ENCODE data around the gene EGF. TPM values are rescaled to one million over a fixed set of nuclear protein-coding genes. Genes with fewer than 3 reads are reported as not detected.
"Not testable (repeated sequence)": the region's sequence is repeated elsewhere in the genome, so short reads cannot be mapped to it uniquely, and the experiment has no call there.

Gene EGF
- total RNA-seq, 1 donor from 2014 or later: not detected

DNA sequence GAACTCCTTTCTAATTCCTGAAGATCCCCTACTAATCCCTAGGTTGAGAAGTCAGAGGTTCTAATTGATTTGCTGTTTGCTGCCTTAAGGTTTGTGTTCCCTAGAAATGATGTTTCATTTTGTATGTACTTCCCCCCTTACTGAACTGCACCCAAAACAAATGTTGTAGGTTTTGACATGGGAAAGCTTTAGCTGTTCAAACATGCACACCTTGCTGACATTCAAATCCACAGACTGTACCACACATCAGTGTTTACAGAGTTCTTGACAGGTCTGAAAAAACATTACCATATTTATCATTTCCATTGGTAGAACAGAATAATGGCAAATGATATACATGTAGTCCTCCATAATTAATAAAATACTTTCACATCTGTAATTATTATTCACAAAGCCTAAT is 18.2 kb downstream of the EGF start:
- Mint-ChIP-seq H3K4me1 (no peaks in the 10 kb centered on the region), H3K4me3 (no peak overlapping the region), H3K36me3 (ENCODE audit: low read depth) (no peaks in the 10 kb centered on the region), H3K27me3 (no peaks in the 10 kb centered on the region), H3K27ac (no peak overlapping the region), H3K9me3 (peaks cover 3% of the 10 kb centered on the region)
- no peak for DNase-seq
- intact Hi-C loops (cut with micrococcal nuclease): no loop called here

DNA sequence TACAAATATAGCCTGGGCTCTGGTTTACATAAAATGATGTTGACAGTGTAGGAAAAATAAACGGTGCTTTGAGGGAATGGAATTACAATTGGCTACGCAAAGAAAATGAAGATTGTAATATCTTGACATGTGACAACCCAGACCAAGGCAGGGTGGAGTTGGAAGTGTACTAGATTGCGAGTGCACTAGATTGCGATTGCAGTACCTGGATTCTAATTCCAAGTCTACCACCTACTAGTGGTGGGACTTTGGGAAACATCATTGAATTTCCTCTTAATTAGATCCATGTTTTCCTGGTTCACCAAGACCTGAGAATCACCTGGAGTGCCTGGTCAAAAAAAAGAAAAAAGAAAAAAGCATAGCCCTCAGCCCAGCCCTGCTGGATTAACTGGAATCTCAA is 18.6 kb downstream of the EGF start:
- Mint-ChIP-seq H3K27me3 (no peaks in the 10 kb centered on the region), H3K36me3 (ENCODE audit: low read depth) (no peaks in the 10 kb centered on the region), H3K4me3 (no peak overlapping the region), H3K9me3 (peaks cover 3% of the 10 kb centered on the region), H3K4me1 (no peaks in the 10 kb centered on the region), H3K27ac (no peak overlapping the region)
- intact Hi-C loops (cut with micrococcal nuclease): no loop called here
- DNase-seq: no peak

DNA sequence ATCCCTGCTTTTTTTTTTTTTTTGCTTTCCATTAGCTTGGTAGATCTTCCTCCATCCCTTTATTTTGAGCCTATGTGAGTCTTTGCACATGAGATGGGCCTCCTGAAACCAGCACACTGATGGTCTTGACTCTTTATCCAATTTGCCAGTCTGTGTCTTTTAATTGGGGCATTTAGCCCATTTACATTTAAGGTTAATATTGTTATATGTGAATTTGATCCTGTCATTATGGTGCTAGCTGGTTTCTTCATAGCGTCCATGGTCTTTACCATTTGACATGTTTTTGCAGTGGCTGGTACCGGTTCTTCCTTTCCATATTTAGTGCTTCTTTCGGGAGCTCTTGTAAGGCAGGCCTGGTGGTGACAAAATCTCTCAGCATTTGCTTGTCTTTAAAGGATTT is 24.7 kb downstream of the EGF start:
- not testable (repeated sequence) for H3K27me3 Mint-ChIP-seq, H3K27ac Mint-ChIP-seq, H3K4me1 Mint-ChIP-seq

DNA sequence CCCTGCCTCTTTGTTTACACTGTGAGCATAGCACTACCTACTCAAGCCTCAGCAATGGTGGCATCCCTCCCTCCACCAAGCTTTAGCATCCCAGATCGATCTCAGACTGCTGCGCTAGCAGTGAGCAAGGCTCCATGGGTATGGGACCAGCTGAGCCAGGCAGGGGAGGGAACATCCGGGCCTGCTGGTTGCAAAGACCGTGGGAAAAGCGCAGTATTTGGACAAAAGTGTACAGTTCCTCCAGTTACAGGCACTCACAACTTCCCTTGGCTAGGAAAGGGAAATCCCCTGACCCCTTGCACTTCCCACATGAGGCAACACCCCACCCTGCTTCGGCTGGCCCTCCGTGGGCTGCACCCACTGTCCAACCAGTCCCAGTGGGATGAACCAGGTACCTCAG is 26.5 kb downstream of the EGF start:
- H3K9me3 Mint-ChIP-seq: peaks cover 17% of the 10 kb centered on the region
- intact Hi-C loops (cut with micrococcal nuclease): no loop called here
- H3K4me3 Mint-ChIP-seq: no peak overlapping the region
- no peaks in the 10 kb centered on the region for H3K4me1 Mint-ChIP-seq
- H3K36me3 Mint-ChIP-seq (ENCODE audit: low read depth): no peaks in the 10 kb centered on the region
- no peak for DNase-seq
- H3K27me3 Mint-ChIP-seq: peaks cover 9% of the 10 kb centered on the region
- H3K27ac Mint-ChIP-seq: no peak overlapping the region

More for the DNA sequence above, 24.7 kb downstream of the EGF start:
- peaks cover 17% of the 10 kb centered on the region for H3K9me3 Mint-ChIP-seq
- H3K36me3 Mint-ChIP-seq (ENCODE audit: low read depth); intact Hi-C loops (cut with micrococcal nuclease); DNase-seq; H3K4me3 Mint-ChIP-seq: not testable (repeated sequence)

DNA sequence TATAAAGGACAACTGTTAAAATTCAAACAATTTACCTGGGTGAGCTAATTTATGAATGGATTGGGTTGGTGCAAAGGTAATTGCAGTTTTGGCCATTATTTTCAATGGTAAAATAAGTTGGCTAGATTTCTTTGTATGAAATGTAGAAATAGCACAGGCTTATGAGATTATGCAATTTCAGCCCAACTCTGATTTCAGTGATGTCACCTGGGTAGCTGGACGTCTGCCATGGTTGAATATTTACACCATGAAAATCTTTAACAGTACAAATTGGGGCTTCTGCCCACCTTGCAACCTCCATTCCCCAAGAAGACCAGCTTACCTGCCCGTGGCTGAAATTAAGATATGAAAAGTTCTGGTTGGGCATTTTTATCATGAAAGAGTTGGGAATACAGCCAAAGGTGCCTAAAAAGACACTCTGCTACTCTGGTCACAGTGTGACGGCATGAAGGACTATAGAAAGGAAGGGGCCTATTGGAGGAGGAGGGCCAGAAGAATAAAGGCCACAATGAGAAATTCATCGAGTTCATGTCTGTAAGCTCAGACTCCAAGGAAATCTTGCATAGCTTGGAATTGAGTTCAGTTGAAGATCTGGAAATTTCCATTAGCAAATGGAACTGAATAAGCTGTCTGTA is 29.7 kb downstream of the EGF start:
- intact Hi-C loops (cut with micrococcal nuclease): no loop called here
- no peak for DNase-seq
- Mint-ChIP-seq H3K4me1 (no peaks in the 10 kb centered on the region), H3K9me3 (peaks cover 4% of the 10 kb centered on the region), H3K36me3 (ENCODE audit: low read depth) (no peaks in the 10 kb centered on the region), H3K4me3 (no peak overlapping the region), H3K27ac (no peak overlapping the region), H3K27me3 (peaks cover 5% of the 10 kb centered on the region)

DNA sequence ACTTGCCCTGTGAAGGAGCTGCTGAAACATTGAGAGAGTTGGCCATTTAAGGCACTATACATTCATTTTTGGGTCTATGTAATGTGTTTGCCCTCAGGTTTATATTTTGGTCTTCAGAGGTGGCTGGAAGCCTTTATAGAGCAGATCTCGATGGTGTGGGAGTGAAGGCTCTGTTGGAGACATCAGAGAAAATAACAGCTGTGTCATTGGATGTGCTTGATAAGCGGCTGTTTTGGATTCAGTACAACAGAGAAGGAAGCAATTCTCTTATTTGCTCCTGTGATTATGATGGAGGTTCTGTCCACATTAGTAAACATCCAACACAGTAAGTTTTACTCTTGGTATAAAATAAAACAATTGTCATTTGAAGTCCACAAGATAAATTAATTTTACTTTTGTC is 31.1 kb downstream of the EGF start:
- H3K27me3 Mint-ChIP-seq: peaks cover 5% of the 10 kb centered on the region
- no peak overlapping the region for H3K4me3 Mint-ChIP-seq
- H3K36me3 Mint-ChIP-seq (ENCODE audit: low read depth): no peaks in the 10 kb centered on the region
- H3K27ac Mint-ChIP-seq: no peak overlapping the region
- H3K9me3 Mint-ChIP-seq: no peaks in the 10 kb centered on the region
- no peak for DNase-seq
- H3K4me1 Mint-ChIP-seq: peaks cover 6% of the 10 kb centered on the region
- intact Hi-C loops (cut with micrococcal nuclease): no loop called here

DNA sequence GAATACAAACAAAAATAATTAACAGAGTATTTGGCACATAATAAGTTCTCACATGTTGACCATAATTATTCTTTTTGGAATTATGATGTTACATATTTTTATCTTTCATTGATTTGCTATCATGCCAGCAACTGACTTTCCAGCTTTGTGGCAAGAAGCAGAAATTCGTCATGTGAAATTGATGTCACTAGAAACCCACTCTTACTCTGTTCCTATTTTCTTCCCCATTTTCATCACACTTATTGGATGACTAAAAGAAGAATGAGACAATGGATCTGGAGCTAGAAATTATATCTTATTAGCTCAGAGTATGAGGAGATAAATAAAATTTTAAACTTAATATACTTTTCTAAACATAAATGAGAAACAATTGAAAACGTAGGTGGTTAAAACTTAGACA is 31.9 kb downstream of the EGF start:
- peaks cover 6% of the 10 kb centered on the region for H3K4me1 Mint-ChIP-seq
- intact Hi-C loops (cut with micrococcal nuclease): no loop called here
- H3K36me3 Mint-ChIP-seq (ENCODE audit: low read depth): no peaks in the 10 kb centered on the region
- no peak overlapping the region for H3K27ac Mint-ChIP-seq
- peaks cover 5% of the 10 kb centered on the region for H3K27me3 Mint-ChIP-seq
- no peak for DNase-seq
- H3K4me3 Mint-ChIP-seq: no peak overlapping the region
- H3K9me3 Mint-ChIP-seq: no peaks in the 10 kb centered on the region

DNA sequence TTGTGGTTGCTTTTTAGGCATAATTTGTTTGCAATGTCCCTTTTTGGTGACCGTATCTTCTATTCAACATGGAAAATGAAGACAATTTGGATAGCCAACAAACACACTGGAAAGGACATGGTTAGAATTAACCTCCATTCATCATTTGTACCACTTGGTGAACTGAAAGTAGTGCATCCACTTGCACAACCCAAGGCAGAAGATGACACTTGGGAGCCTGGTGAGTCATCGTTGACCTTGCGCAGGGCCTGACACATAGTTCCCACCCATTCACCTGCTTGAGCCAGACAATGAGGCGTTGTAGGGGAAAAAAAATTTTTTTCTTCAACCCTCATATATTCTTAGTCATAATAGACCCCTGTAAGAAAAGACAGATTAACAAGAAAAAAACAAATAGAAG is 32.4 kb downstream of the EGF start:
- no peaks in the 10 kb centered on the region for H3K36me3 Mint-ChIP-seq (ENCODE audit: low read depth)
- peaks cover 5% of the 10 kb centered on the region for H3K27me3 Mint-ChIP-seq
- intact Hi-C loops (cut with micrococcal nuclease): no loop called here
- no peak overlapping the region for H3K4me3 Mint-ChIP-seq
- no peak for DNase-seq
- no peak overlapping the region for H3K27ac Mint-ChIP-seq
- H3K4me1 Mint-ChIP-seq: peaks cover 6% of the 10 kb centered on the region
- no peaks in the 10 kb centered on the region for H3K9me3 Mint-ChIP-seq

DNA sequence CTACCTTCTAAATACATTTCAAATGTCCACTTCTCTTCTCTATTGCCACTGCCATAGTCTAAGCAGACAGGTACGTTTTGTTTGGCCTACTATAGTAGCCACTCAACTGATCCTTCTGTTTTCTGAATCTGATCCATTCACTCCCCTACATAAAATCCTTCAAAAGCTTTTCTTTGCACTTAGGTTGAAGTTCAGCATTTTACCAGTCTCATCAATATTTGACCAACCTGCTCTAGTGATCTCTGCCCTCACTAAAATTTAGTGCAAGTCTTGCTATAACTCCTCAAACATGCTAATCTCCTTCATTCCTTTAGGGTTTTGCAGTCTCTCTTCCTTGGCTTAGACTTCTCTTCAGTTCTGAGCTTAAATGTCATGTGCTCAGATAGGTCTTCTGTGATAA is 33.4 kb downstream of the EGF start:
- Mint-ChIP-seq H3K9me3 (no peaks in the 10 kb centered on the region), H3K27ac (no peak overlapping the region), H3K4me3 (no peak overlapping the region), H3K4me1 (peaks cover 6% of the 10 kb centered on the region), H3K36me3 (ENCODE audit: low read depth) (no peaks in the 10 kb centered on the region), H3K27me3 (peaks cover 5% of the 10 kb centered on the region)
- DNase-seq: no peak
- intact Hi-C loops (cut with micrococcal nuclease): no loop called here

DNA sequence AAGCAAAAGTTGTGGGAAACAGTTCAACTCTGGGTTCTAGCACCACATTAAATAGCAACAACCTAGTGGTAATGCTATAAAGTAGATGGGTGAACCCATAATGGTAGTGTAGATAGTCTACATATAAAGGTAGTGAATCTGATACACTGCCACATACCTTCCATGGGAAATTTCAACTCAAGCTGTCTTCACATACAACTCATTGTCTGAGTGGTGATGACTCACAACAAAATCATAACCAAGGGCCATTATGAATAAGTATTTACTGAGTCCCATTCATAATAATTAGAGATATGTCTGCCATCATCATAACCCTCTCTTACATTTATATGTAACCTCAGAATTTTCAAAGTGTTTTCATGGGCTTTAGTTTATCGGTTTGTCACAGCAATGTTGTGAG is 34.8 kb downstream of the EGF start:
- Mint-ChIP-seq H3K36me3 (ENCODE audit: low read depth) (no peaks in the 10 kb centered on the region), H3K4me3 (no peak overlapping the region), H3K9me3 (no peaks in the 10 kb centered on the region), H3K27me3 (peaks cover 2% of the 10 kb centered on the region), H3K4me1 (peaks cover 6% of the 10 kb centered on the region), H3K27ac (no peak overlapping the region)
- intact Hi-C loops (cut with micrococcal nuclease): no loop called here
- DNase-seq: no peak

DNA sequence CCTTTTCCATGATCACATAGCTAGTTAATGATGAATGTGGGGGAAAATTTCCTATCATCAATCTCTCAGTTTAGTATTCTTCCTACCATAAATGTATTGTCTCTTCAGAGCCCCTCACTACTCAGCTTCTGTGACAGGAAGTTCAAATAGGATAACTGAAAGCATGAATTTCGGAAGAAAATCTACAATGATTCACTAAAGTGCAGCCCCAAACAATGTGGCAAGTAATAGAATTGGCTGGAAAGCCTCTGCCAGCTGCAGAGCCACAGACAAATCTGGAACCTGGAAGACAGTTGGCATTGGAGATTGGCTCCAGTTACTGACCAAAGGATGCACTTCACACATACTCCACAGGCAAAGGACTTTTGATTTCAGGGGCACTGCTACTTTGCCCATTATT is 35.2 kb downstream of the EGF start:
- peaks cover 6% of the 10 kb centered on the region for H3K4me1 Mint-ChIP-seq
- no peaks in the 10 kb centered on the region for H3K27me3 Mint-ChIP-seq
- no peak for DNase-seq
- H3K36me3 Mint-ChIP-seq (ENCODE audit: low read depth): no peaks in the 10 kb centered on the region
- H3K27ac Mint-ChIP-seq: no peak overlapping the region
- intact Hi-C loops (cut with micrococcal nuclease): no loop called here
- H3K4me3 Mint-ChIP-seq: no peak overlapping the region
- H3K9me3 Mint-ChIP-seq: no peaks in the 10 kb centered on the region

DNA sequence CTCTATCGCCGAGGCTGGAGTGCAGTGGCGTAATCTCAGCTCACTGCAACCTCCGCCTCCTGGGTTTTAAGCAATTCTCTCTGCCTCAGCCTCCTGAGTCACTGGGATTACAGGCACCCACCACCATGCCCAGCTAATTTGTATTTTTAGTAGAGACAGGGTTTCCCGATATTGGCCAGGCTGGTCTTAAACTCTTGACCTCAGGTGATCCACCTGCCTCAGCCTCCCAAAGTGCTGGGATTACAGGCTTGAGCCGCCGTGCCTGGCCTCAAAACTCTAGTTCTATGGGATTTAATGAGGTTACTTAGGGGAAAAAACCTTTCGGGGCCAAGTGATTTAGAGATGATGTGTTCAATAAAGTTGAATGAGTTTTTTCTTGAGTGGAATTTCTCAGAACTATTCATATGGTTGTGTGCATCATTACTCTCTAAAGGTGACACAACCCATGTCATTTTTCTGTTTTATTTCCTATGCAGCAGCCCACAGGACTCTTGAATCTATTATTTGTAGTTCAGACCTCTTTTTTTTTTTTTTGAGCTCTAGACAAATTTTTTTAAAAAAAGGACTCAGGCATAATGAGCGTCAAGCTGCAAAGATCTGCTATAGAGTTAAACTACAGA is 36.5 kb downstream of the EGF start:
- H3K4me1 Mint-ChIP-seq; H3K27me3 Mint-ChIP-seq; H3K9me3 Mint-ChIP-seq; H3K36me3 Mint-ChIP-seq (ENCODE audit: low read depth); intact Hi-C loops (cut with micrococcal nuclease); H3K27ac Mint-ChIP-seq; DNase-seq; H3K4me3 Mint-ChIP-seq: not testable (repeated sequence)

DNA sequence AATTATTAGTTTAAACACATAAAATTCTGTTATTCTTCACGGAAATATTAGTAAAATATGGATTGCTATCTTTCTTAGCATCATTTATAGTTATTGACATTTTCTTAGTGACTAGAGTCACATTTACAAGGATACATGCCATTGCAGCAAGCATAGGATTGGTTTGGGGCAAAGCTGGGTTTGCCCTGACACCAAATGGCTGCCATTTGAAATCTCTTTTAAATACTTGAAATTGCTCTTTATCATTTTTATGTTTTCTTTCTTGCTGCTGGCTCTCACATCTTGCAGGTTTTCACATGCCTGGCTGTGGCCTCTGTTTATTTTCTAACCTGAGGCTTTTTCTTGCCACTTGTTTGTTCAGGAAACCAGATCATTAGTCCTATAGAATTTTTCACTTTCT is 39.9 kb downstream of the EGF start:
- no peak for DNase-seq
- peaks cover 6% of the 10 kb centered on the region for H3K4me1 Mint-ChIP-seq
- no peak overlapping the region for H3K4me3 Mint-ChIP-seq
- H3K9me3 Mint-ChIP-seq: no peaks in the 10 kb centered on the region
- H3K36me3 Mint-ChIP-seq (ENCODE audit: low read depth): no peaks in the 10 kb centered on the region
- H3K27me3 Mint-ChIP-seq: no peaks in the 10 kb centered on the region
- intact Hi-C loops (cut with micrococcal nuclease): no loop called here
- H3K27ac Mint-ChIP-seq: no peak overlapping the region

DNA sequence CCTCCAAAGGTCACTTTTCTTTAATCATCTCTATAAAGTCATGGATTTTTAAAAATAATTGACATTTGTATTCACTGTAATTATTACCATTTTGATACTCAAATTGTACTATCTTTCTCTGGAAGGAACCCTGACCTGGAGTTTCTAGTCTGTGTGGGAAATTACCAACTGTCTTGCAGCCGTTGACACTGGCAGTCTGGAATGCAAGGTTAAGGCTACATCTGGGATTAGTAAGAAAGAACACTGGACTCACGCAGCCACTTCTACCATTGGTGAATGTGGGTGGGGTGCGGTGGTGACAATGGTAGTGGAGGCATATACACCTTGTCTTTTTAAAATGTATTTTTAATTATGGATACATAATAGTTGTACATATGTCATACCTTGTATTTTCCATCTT is 40.9 kb downstream of the EGF start:
- intact Hi-C loops (cut with micrococcal nuclease): no loop called here
- Mint-ChIP-seq H3K9me3 (no peaks in the 10 kb centered on the region), H3K36me3 (ENCODE audit: low read depth) (no peaks in the 10 kb centered on the region), H3K4me3 (no peak overlapping the region), H3K27ac (no peak overlapping the region), H3K4me1 (no peaks in the 10 kb centered on the region), H3K27me3 (no peaks in the 10 kb centered on the region)
- DNase-seq: no peak

DNA sequence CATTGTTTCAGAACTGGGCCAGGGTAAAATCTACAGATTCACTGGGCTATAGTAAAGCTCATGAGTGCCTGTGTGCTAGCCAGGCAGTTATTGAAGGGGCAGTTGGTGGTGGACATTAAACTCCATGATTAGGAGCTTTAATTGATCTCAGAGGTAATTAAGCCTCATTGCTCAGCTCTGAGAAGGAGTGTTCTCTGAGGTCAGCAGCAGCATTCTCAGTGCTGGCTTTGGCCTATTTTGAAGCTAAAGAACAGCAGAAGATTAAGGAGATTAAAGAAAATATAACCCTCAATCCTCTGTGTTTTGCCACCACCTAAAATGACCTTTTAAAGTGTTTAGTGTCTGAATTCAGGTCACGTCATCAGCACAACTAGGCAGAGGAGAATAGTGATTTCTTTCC is 42.5 kb downstream of the EGF start:
- Mint-ChIP-seq H3K4me3 (no peak overlapping the region), H3K9me3 (no peaks in the 10 kb centered on the region), H3K27me3 (no peaks in the 10 kb centered on the region), H3K4me1 (no peaks in the 10 kb centered on the region), H3K36me3 (ENCODE audit: low read depth) (no peaks in the 10 kb centered on the region), H3K27ac (no peak overlapping the region)
- DNase-seq: no peak
- intact Hi-C loops (cut with micrococcal nuclease): no loop called here
